CD4-positive, alpha-beta T cell treated with Interleukin-10 for 1 hour (primary cell): ENCODE data around the gene PRKAR1B.
"Not testable (repeated sequence)": the region's sequence is repeated elsewhere in the genome, so short reads cannot be mapped to it uniquely, and the experiment has no call there.

Experiments used
- DNase-seq: peaks from one replicate; pipeline ENCODE4 v3.0.0-alpha.2; 2020

Gene PRKAR1B

GRCh38 chr7:756928-757560 lies 30.0 kb upstream of the PRKAR1B start:
- DNase-seq, result no peak

- no peak for DNase-seq
Measured at GRCh38 chr7:756231-756927, 29.3 kb upstream of the PRKAR1B start.

- DNase-seq, result no peak
Measured at GRCh38 chr7:755413-755805, 28.3 kb upstream of the PRKAR1B start.

GRCh38 chr7:754531-755412 lies 27.7 kb upstream of the PRKAR1B start:
- DNase-seq, result no peak

- no peak for DNase-seq
Measured at GRCh38 chr7:753190-753589, 26.1 kb upstream of the PRKAR1B start.

GRCh38 chr7:752256-752655 lies 25.2 kb upstream of the PRKAR1B start:
- DNase-seq, result not testable (repeated sequence)

GRCh38 chr7:751826-752225 lies 24.7 kb upstream of the PRKAR1B start:
- DNase-seq, result no peak

GRCh38 chr7:750111-750905 lies 23.2 kb upstream of the PRKAR1B start:
- DNase-seq, result no peak

GRCh38 chr7:749140-749551 lies 22.1 kb upstream of the PRKAR1B start:
- no peak for DNase-seq

GRCh38 chr7:748446-748845 lies 21.4 kb upstream of the PRKAR1B start:
- DNase-seq, result no peak

- no peak for DNase-seq
Measured at GRCh38 chr7:747186-747585, 20.1 kb upstream of the PRKAR1B start.

- DNase-seq, result no peak
Measured at GRCh38 chr7:746155-747061, 19.3 kb upstream of the PRKAR1B start.

GRCh38 chr7:745431-746154 lies 18.5 kb upstream of the PRKAR1B start:
- no peak for DNase-seq

GRCh38 chr7:744854-745430 lies 17.9 kb upstream of the PRKAR1B start:
- DNase-seq, result no peak

- not testable (repeated sequence) for DNase-seq
Measured at GRCh38 chr7:744128-744520, 17.0 kb upstream of the PRKAR1B start.

GRCh38 chr7:743341-744127 lies 16.5 kb upstream of the PRKAR1B start:
- DNase-seq, result not testable (repeated sequence)

- no peak for DNase-seq
Measured at GRCh38 chr7:742791-743190, 15.7 kb upstream of the PRKAR1B start.

GRCh38 chr7:741850-742249 lies 14.8 kb upstream of the PRKAR1B start:
- no peak for DNase-seq

- DNase-seq, result no peak
Measured at GRCh38 chr7:741191-741671, 14.2 kb upstream of the PRKAR1B start.
